Kidney capillary endothelial cell (primary cell): Measurements from ENCODE around the gene CYP2W1.

Experiments
- DNase-seq: peaks from one replicate; pipeline ENCODE4 v3.0.0-alpha.2; 2018; ENCODE audit warnings: low spot score

The CYP2W1 gene

GRCh38 chr7:1016577-1017531 lies 33.9 kb downstream of the CYP2W1 start:
- DNase-seq = no peak

GRCh38 chr7:1017586-1018333 lies 34.8 kb downstream of the CYP2W1 start:
- no peak for DNase-seq

- DNase-seq = no peak
These were observed 35.3 kb downstream of the CYP2W1 start for GRCh38 chr7:1018334-1018695.

GRCh38 chr7:1019255-1019785 lies 36.3 kb downstream of the CYP2W1 start:
- DNase-seq = no peak

GRCh38 chr7:1019789-1020610 lies 37.0 kb downstream of the CYP2W1 start:
- no peak for DNase-seq

- DNase-seq = no peak
These were observed 37.9 kb downstream of the CYP2W1 start for GRCh38 chr7:1020849-1021251.

- DNase-seq = no peak
These were observed 38.4 kb downstream of the CYP2W1 start for GRCh38 chr7:1021366-1021765.

- no peak for DNase-seq
These were observed 39.0 kb downstream of the CYP2W1 start for GRCh38 chr7:1021931-1022330.

- DNase-seq = no peak
These were observed 39.4 kb downstream of the CYP2W1 start for GRCh38 chr7:1022356-1022755.

- no peak for DNase-seq
These were observed 40.0 kb downstream of the CYP2W1 start for GRCh38 chr7:1022801-1023465.

- no peak for DNase-seq
These were observed 41.4 kb downstream of the CYP2W1 start for GRCh38 chr7:1024331-1024841.

GRCh38 chr7:1024876-1025742 lies 42.1 kb downstream of the CYP2W1 start:
- DNase-seq = no peak

- DNase-seq = no peak
These were observed 43.0 kb downstream of the CYP2W1 start for GRCh38 chr7:1025743-1026581.

- no peak for DNase-seq
These were observed 43.8 kb downstream of the CYP2W1 start for GRCh38 chr7:1026721-1027161.

GRCh38 chr7:1027242-1028043 lies 44.5 kb downstream of the CYP2W1 start:
- no peak for DNase-seq

- DNase-seq = peak; percentile 82
These were observed 45.2 kb downstream of the CYP2W1 start for GRCh38 chr7:1028044-1028770.

GRCh38 chr7:1028775-1029636 lies 46.0 kb downstream of the CYP2W1 start:
- peak; percentile 86 for DNase-seq
